C4-2B (cell line): ENCODE results near the gene UBXN6.
A peak's percentile ranks its signal among the peaks of the same experiment; 100 is the strongest.

ENCODE experiments used
- H3K27ac ChIP-seq: fragments of 450-650 bp; 2 replicates; pipeline ENCODE4 v1.5.1; 2017
- CTCF ChIP-seq: fragments of 450-650 bp; conservative IDR thresholded peaks from 2 replicates; pipeline ENCODE4 v1.5.1; 2017; ENCODE audit warnings: mild to moderate bottlenecking
- ZFX ChIP-seq: fragments of 450-650 bp; IDR thresholded peaks from 2 replicates; pipeline ENCODE4 v1.6.1; 2017

UBXN6 gene

GRCh38 chr19:4474514-4475022 lies 17.0 kb upstream of the UBXN6 start:
- TF ChIP-seq ZFX (no peak), CTCF (no peak)
- H3K27ac ChIP-seq, result no peak overlapping the region

GRCh38 chr19:4473763-4474513 lies 16.3 kb upstream of the UBXN6 start:
- no peak overlapping the region; the same call in 1 of the 2 replicates for H3K27ac ChIP-seq
- TF ChIP-seq CTCF (no peak), ZFX (no peak)

GRCh38 chr19:4473011-4473762 lies 15.6 kb upstream of the UBXN6 start:
- peak overlapping the region; percentile 81 for H3K27ac ChIP-seq
- no peak for TF ChIP-seq ZFX
- no peak for TF ChIP-seq CTCF

- H3K27ac ChIP-seq, result peak within 1 kb of the TSS; percentile 81
Observed at GRCh38 chr19:4472174-4472974, 14.8 kb upstream of the UBXN6 start, which contains the start of gene HDGFL2. HDGFL2 (plus strand) TSS chr19:4472297; CDS start chr19:4472351, 54 bp downstream.

GRCh38 chr19:4471403-4472173 lies 14.0 kb upstream of the UBXN6 start:
- TF ChIP-seq CTCF (no peak), ZFX (no peak)
- H3K27ac ChIP-seq, result peak overlapping the region; percentile 81

More at GRCh38 chr19:4472174-4472974, 14.8 kb upstream of the UBXN6 start, which contains the start of gene HDGFL2:
- TF ChIP-seq ZFX (peak; percentile 45; the same call in 1 of the 2 replicates), CTCF (no peak)

GRCh38 chr19:4467835-4468234 lies 10.2 kb upstream of the UBXN6 start:
- TF ChIP-seq CTCF (no peak), ZFX (no peak)

More at GRCh38 chr19:4467835-4468234, 10.2 kb upstream of the UBXN6 start:
- H3K27ac ChIP-seq, result no peak overlapping the region
